GM18498 (cell line): ENCODE results near the gene PLXNA2.

Experiments used
- ATAC-seq: cut with Tn5 transposase; IDR thresholded peaks from one replicate; pipeline ENCODE4 v1.9.1; 2021; ENCODE audit warnings: mild to moderate bottlenecking, moderate library complexity; ENCODE audit not compliant: unreplicated experiment

The PLXNA2 gene

DNA sequence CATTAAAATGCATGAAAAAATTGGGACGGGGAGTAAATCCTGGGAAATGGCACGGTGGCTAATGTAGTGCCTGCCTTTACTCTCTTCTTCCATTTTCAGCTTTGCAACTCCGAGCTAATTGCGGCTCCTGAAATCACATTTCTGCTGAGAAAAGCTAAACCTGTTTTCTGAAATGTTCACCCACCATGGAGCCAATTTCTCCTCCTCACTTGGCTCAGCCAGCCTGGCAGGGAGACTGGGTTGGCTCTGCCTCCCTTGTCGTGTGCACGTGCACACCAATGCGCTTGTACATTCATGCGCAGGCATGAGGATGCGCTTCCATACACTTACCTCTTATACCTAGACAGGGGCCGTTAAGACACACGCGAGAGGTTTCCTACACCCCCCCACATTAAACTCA is 165.4 kb downstream of the PLXNA2 start:
- ATAC-seq, result no peak

DNA sequence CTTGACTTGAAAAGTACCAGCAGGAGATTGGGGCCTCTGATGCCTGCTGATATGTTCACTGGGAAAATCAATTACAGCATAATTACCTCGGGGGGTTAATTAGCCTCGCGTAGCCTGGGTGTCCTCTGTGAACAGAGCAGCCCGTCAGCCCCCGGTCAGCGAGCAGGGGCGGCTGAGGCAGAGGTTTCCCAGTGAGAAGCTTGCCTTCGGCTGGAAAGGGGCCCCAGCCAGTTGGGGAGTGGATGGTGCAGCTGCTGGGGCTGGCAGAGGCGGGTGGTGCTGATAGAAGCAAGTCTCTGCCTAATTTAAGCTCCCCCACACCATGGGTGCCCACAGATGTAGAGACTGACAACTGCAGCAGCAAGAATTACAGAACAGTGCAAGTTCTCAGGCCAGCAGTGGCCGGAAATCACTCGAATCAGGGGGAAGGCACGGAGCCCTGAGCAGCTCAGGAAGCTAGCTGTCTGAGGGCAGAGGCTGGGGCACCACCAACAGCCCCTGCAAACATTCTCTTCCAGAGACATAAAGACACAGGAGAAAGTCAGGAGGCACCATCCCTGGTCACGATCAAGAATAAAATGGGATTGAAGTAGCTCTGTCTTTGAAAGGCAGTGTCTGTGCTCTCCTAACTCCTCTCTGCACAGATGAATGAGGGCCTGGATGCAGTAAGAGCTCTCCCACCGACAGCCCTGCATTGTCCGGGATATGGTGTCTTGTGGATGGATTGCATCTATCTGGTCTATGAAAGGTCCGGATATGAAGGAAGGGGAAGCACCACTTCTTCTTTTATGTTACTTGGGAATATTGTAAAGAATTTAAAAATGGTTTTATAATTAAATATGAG is 166.7 kb downstream of the PLXNA2 start:
- no peak for ATAC-seq

DNA sequence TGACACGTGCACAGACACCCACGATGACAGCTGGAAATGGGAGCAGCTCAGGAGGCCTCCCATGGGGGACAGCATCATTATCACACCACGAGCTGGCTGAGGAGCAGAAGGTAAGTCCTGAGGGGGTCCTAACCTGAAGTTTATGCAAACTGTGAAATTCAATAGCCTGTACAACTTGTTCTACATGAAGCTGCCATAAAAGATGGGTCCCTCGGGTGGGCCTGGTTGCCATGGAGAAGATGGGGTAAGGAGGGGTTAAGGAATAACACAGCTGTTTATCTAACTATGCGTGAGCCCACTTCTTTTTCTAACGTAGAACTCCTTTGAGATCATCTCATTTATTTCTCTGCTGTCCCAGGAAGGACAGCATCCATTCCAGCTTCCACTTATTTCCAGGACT is 169.8 kb downstream of the PLXNA2 start:
- ATAC-seq, result no peak

DNA sequence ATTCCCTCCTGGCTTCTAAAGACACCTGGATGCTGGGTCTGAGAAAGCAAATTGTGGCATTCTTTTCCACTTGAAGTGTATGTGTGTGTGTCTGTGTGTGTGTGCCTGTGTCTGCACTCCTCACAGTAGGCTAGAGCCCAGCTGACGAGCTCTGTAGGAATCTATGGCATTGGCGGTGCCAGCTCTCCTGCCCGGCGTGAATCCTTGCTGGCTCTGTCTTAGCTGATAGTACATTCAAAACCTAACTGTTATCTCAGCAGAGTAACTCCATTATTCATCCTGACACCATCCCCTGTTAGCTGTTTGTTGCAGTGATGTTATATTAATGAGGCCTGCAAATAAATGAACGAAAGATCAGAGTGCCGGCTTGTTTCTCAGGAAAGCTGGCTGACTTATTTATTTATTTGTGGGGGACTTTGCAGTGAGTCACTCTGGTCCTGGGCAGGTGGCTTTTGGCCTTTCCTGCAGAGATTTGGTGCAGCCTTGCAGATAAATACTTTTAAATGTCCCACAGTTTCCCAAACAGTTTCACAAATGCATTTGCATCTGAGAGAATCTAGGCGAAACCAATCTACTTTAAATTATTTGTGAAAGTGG is 172.7 kb downstream of the PLXNA2 start:
- ATAC-seq, result no peak

DNA sequence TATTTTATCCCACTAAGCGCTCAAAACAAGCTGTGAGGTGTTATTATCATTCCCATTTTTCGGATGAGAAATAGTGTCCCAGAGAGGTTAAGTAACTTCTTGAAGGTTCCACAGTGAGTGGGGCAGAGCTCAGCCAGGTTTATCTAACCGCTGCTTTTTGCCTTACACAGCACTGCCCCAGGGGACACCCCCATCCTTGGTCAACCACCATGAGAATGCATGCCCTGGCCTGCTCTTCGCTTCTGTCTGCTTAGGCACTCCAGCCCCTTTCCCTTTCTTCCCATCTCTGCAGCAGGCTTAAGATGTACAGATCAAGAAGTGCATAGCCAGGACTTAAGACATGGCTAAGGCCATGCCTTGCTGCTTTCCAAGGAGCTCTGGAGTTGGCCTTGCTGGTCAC is 174.3 kb downstream of the PLXNA2 start:
- no peak for ATAC-seq

DNA sequence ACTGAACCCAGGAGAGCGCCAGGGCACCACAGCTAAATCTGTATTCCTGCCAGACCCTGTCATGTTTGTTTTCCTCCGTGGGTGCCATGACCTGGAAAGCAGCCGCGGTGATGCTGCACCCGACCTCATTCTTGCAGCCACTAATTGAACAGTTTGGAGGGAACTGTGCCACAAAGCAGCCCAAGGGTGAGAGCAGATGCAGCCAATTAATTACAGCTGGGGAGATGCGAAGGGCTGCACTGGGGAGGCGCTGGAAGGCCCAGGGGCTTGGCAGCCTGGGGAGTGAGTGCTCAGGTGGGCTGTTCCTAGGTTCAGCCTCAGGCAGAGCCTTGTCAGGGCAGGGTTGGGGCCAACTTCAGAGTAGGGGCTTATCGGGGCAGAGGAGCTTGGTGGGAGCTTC is 174.9 kb downstream of the PLXNA2 start:
- no peak for ATAC-seq

DNA sequence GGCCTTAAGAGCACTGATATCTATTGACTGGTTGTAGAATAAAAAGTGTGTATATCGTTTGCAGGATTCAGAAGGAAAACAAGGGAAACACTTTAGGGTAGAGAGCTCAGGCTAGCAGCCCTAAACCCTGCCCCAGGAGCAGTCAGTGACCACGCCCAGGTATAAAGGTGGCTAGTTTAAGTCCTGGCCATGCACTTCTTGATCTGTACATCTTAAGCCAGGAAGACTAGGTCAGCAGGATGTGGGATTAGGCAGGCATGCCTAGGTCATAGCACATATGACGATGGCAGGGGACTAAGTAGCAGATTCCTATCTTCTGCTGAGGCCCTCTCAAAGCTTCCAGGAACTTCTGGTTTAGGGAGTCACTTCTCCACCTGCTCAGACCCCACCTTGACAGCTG is 175.3 kb downstream of the PLXNA2 start:
- no peak for ATAC-seq

DNA sequence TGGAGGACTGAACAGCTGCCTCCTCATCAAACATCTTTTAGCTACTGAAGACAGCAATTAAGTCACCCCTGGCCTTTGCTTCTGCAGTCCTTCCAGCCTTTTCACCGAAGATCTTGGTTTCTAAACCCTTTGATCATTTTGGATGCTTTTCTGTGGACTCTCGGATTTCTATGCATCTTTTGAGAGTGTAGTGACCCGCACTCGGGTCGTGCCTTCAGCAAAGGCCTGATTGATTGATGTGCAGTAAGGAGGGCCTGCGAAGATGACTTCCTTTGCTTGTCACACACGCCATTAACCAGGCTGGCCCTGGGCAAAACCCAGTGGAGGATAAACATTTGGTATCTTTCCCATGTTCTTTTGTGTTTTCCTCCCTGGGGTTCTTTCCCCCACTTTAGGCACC is 175.8 kb downstream of the PLXNA2 start:
- ATAC-seq, result no peak

DNA sequence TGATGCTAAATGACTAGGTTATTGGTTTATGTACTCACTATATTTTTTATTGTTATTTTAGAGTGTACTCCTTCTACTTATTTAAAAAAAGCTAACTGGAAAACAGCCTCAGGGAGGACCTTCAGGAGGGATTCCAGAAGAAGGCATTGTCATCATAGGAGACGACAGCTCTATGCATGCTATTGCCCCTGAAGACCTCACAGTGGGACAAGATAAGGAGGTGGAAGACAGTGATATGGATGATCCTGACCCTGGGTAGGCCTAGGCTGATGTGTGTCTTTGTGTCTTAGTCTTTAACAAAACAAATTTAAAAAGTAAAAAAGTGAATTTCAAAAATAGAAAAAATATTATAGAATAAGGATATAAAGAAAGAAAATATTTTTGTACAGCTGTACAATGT is 177.6 kb downstream of the PLXNA2 start:
- no peak for ATAC-seq

DNA sequence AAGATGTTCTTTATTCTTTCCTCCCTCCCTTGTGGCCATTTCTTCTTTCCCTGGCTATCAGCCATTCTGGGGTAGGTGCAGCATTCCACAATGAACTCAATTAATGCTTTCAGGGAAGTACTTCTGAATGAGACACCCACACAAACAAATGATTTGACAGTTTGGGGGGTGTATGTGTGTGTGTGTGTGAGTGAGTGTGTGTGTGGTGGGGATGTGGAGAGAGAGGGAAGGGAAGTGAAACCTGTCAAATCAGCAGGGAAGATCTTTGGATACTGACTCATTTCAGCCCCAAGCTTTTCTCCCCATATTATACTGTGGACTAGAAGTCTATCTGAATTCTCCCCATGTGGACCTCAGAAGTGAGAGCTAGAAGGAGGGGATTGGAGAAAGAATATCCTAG is 178.3 kb downstream of the PLXNA2 start:
- no peak for ATAC-seq

DNA sequence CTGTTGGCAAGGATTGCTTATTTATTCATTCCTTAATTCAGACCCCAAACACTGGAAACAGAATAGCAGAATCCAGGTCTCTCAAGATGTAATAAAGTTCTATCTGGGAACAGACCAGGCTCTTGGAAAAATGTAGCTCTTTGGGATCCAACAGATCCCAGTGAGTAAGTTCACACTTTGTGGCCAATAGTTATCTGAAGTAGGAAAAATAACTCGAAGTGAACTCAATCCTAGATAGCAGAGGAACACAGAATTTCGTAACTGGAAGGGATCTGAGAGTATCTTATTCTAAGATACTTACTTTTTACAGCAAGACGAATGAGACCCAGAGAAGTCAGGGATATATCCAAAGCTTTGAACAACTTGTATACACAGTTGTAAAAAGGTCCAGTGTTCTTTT is 182.6 kb downstream of the PLXNA2 start:
- no peak for ATAC-seq

DNA sequence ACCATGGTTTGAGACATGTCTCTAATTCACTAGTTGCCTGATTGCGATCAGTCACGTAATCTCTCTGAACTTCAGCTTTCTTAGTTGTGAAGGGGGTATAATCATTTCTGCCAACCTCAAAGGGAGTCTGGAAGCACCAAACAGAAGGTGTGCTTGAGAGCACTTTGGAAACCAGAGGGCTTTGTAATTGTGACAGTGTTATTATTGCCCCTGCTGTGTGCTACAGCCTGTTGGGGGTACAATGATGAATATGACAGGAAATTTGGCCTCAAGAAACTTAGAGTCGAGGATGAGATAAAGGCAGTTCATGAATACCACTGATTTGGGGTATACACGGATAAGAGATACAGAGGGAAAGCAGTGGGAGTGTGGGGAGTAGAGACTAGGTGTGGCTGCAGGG is 183.1 kb downstream of the PLXNA2 start:
- no peak for ATAC-seq

DNA sequence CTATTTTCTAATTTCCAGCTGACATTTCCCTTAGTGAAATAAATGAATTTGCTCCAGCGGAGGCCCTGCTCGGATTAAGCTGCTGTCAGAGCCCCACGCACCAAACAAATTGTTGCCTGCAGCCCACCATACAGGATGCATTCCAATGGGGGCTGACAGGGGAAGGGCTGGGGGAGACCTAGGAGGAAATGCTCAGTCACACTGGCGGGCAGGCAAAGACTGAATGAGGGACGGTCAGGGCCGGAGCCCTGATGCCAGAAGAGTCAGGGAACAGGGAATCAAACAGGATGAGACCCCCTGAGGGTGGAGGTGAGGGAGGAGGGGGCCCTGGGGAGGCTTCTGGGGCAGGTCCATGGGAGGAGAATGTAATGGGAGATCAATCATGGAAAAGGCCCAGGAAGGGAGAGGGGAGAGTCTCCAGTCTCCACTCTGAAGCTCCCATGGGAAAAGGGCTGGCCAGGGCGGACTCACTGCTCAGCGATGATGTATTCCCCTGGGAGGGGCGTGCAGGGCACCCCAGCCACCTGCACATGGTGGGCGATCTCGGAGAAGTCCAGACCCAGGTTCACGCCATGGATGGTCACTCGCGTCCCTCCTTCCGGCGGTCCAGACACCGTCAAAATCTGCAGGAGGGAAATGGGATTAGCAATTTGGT is 183.8 kb downstream of the PLXNA2 start:
- ATAC-seq, result no peak

DNA sequence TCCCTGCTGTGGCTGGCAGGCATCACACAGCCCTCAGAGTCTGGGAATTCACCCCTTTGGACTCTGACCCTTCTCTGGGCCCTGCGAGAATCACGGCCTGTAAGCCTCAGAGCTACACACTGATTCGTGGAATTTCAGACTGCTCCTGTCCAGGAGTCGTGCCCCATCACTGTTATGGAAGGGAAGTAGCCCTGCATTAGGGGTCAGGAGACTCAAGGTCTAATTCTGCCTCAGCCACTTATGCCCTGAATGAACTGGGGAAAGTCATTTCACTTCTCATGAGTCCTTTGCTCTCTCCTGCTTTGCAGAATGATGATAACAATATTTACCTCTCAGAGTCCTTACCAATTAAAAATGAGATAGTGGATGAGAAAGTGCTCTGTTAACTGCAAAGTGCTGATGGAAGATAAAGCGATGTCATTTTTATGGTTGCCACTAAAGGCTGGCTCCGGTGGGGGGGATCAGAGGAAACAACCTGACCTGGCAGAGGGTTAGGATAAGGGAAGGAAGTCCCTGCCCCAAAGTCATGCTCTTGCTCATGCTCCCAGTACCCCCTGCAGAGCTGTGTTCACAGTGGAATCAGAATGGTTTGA is 184.7 kb downstream of the PLXNA2 start:
- ATAC-seq, result no peak

DNA sequence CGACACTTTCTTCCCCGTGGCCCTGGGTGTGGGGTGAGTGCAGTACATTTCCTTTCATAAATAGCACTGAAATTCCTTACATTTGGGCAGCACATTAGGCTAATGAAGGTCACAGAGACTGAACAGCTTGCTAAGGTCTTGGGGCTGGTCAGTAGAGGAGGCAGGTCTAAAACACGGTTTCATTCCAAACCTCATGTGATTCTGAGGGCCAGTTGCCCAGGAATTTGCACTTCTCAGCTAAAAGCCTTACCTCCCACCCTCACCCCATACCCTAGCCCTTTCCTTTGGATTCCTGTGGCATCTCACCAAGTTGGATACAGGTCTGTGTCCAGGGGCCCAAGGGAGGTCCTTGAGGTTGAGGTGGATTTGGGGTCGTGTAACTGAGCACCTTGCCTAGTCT is 185.4 kb downstream of the PLXNA2 start:
- ATAC-seq, result no peak

DNA sequence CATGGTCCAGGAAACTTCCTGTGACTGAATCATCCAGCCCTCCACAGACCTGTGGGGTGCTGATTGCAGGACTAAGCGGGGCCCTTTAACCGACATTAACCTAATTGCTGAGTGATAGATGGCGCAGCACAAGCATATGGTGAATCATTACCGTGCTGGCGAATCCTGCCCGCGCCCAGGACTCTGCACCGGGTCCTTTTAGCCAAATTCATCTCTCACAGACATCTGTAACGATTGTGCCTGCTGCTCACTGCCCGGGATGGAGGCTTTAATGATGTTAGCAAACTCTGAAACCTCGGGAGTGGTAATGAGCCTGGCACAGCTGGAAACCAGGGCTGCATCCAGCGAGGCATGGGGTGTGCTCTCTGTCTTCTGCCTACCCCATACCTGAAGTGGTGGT is 185.9 kb downstream of the PLXNA2 start:
- no peak for ATAC-seq

DNA sequence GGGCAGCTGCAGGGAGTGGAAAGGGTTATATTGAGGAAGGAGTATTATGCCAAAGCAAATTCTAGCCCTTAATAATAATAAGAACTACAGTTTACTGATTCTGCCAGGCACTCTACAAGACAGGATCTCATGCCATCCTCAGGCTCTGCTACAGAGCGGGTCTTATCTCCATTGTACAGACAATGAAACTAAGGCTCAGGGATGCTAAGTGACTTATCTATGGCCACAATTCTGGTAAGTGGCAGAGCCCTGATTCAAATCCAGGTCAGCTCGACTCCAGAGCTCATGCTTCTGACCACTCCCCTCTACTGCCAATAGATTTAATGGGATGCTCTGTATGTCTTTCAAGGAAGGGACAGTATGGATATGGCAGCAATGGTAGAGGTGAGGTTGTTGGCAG is 187.1 kb downstream of the PLXNA2 start:
- ATAC-seq, result no peak

DNA sequence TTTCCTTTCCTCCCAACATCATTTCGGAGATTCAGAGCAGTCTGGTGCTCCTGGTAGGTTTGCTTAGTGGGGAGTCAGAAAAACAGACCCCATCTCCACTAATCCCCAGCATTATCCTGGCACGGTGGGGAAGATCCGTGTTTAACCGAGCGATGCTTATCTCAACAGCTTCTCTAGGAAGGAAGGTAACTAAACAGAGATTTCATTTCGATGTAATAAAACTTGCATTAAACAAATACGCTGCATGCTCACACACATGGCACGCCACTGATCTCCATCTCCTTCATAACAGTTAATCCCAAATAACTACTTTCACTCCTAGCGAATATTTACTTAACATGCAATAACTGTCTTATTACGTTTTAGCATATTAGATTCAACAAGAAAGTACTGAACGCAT is 188.6 kb downstream of the PLXNA2 start:
- no peak for ATAC-seq

DNA sequence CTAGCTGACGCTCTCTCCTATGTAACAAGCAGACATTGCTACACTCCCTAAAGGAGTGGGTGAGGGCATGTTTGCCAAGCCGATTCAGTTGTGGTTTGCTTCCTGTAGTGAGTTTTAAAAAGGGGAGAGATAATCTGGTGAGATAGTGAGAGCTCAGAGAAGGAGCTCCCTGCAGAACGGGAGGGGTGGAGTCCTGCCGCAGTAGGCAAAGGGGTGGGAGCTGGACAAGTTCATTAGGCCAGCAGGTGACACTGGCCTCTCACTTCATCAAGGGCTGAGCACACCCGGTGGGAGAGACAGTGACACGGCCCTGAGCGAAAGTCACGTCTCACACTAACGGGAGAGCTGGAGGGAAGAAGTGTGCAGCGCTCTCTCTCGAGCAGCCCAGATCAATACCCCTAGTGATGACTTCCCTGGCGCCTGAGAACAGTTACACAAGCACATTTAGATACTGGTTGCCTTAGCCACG is 189.2 kb downstream of the PLXNA2 start:
- no peak for ATAC-seq

DNA sequence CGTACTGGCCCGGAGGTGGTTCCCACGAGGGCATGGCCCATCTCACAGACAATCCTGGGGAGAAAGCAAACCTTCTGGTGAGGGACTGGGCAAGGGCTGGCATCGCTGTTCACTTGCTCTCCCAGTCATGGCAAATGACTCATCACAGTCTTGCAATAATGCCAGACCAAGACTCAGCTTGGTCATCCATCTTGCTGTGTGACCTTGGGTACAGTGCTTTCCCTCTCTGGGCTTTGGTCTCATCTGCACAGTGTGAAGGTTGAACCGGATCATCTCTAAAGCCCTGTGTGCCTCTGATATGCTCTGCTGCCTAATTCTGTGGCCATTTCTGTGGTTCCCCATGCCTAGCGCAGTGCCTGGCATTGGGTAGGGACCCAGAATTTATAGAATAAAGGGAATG is 189.7 kb downstream of the PLXNA2 start:
- no peak for ATAC-seq

DNA sequence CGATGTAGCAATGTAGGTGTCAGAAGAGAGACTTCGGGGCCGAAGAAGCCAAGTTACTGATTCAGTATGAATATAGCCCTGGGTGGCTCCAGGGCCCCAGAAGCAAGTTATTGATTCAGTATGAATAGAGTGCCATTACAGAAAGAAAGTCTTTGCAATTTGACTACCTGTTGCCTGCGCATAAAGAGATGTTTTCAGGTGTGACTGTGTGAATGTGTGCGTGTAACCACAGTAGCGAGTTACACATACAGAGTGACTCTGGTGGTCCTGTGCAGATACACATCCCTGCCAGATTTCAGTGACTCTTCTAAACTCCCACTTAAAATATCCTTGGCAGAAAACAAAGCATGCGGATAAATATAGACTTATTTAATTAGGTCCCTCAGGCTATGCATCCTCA is 190.5 kb downstream of the PLXNA2 start:
- no peak for ATAC-seq

DNA sequence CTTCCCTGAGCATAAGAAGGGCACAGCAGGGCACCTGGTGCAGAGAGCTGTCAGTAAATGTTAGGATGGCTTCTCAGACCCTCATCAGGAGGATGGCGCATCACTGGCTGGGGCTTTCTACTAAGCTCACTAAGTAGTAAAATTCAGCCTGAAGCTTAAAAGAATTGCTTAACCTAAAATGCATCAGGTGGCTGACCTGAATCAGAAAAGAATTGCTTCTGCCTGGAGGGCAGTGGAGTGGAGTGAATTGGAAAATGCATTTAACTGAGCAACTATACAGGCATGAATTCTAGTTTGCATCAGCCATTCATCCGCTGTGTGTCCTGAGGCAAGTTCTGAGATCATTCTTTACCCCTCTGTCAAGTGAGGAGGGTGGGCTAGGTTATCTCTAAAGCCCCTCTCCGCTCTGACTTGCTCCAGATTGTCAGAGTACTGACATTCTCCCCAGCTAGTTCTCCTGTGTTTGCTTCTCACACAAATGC is 191.2 kb downstream of the PLXNA2 start:
- ATAC-seq, result no peak
